Duodenal mucosa (tissue), 2 donors: ENCODE measurements around the gene ORM2.

Experiments
- H3K27ac ChIP-seq: one replicate; pipeline ENCODE4 v1.7.0; 2013; ENCODE audit warnings: low read depth, low read length
- H3K27me3 ChIP-seq, 2 donors: one replicate each; pipeline ENCODE4 v1.7.0; 2013; ENCODE audit warnings: low read length in 2 of 2, control low read depth in 1 of 2; ENCODE audit not compliant: insufficient read depth in 2 of 2, control insufficient read depth in 1 of 2
- H3K36me3 ChIP-seq, 2 donors: one replicate each; pipeline ENCODE4 v1.7.0; 2013; ENCODE audit warnings: low read length in 2 of 2, control low read depth in 1 of 2; ENCODE audit not compliant: insufficient read depth in 2 of 2, control insufficient read depth in 1 of 2
- H3K4me1 ChIP-seq, 2 donors: one replicate each; pipeline ENCODE4 v1.7.0; 2013; ENCODE audit warnings: low read length in 2 of 2, control low read depth in 1 of 2; ENCODE audit not compliant: insufficient read depth in 2 of 2, control insufficient read depth in 1 of 2
- H3K4me3 ChIP-seq, 2 donors: one replicate each; pipeline ENCODE4 v1.7.0; 2013; ENCODE audit warnings: low read length in 2 of 2, low read depth in 1 of 2
- H3K9ac ChIP-seq, 2 donors: one replicate each; pipeline ENCODE4 v1.7.0; 2013; ENCODE audit warnings: low read length in 2 of 2, low read depth in 1 of 2
- H3K9me3 ChIP-seq, 2 donors: one replicate each; pipeline ENCODE4 v1.7.0; 2013; ENCODE audit warnings: low read length in 2 of 2, control low read depth in 1 of 2; ENCODE audit not compliant: control insufficient read depth in 1 of 2

ORM2 gene

DNA sequence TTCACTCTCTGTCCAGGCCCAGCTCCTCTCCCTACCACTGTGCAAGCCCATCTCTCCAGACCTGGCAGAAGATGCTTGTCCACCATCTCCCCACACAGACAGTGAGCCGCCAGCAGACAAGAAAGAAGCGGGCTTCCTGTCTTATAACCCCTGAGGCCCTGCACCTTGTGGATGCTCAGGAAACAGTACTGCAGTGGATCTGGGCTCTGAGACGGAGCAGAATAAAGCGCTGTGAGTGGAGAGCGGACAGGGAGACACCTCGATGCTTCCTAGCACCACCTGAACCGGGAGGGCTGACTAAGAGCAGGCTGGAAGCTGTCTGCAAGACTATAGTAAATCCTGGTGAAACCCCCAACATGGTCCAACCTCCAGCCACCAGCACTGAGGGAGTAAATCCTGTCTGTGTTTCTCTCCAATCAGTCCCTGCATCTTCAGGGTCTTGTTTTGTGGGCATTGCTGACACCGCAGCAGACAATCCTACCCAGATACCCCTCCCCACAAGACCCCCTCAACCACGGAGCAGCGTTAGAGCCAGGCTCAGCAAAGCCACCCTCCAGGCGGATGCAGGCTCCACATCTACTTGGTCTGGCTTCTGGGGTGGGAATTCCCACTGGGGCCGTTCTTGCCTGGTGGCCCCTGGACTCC is 18.7 kb downstream of the ORM2 start:
- Histone ChIP-seq H3K4me3 (no peak overlapping the region), H3K9ac (no peak overlapping the region), H3K27ac (no peak overlapping the region), H3K36me3 (peaks cover 53 to 85% of the 10 kb centered on the region in 2 donors), H3K27me3 (no peaks in the 10 kb centered on the region), H3K4me1 (no peaks in the 10 kb centered on the region), H3K9me3 (no peaks in the 10 kb centered on the region)

DNA sequence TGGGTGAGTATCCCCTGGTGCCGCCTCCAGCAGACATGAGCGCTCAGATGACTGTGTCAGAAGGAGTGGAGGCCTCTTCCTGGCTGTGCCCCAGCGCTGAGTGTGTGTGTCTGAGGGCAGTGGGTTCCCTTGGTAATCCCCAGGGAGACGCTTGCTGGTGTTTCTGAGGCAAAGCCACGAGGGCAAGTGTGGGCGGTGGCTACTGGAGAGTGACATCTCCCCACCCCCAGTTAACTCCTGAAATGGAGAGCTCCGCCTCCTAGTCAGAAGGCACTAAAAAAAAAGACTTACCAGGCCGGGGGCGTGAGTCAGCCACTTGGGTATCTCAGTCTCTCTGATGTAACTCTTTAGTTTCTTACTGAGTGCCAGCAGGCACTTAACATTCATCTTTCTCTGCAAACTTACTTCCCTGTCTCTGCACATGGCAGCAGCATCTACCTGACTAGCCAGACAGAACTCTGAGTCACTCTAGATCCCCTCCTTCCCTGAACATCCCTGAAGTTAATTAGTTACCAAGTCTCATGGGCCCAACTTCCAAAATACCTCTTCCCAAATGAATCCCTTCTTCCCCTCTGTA is 19.3 kb downstream of the ORM2 start:
- no peak overlapping the region for H3K4me3 ChIP-seq
- no peak overlapping the region for H3K27ac ChIP-seq
- no peak overlapping the region for H3K9ac ChIP-seq
- H3K9me3 ChIP-seq = no peaks in the 10 kb centered on the region
- H3K27me3 ChIP-seq = no peaks in the 10 kb centered on the region
- H3K36me3 ChIP-seq = peaks cover 51 to 85% of the 10 kb centered on the region in 2 donors
- no peaks in the 10 kb centered on the region for H3K4me1 ChIP-seq

DNA sequence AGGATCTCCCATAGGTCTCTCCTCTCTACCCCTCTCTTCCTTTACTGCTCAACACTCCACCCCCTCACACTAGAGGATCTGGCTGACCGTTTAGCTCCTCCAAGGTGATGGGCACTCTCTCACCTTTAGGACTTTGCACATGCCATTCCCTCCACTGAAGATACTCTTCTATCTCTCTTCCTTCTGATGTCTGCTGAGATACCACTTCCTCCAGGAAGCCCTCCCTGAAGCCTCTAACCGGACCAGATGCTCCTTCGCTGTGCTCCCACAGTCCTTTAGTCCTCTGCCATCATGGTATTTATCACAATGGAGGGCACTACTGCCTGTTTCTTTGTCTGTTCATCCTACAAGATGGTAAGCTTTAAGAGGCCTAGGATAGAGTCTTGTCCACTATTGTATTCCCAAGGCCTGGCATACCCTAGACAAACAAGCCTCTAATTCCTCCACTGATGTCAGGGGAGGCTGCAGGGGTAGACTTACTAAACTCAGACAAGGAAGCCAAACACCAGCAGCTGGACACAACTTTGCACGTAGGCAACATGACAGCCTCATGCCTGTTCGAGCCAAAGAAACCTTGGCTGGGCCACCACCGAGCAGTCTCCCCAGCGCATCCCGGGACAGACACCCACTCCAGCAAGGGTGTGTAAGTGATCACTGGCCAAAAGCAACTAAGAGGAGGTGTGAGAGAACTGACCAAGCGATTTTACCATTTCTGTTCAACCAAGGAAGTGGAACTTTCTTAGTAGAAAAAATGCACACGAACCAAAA is 20.2 kb downstream of the ORM2 start:
- no peak overlapping the region for H3K9ac ChIP-seq
- H3K36me3 ChIP-seq = peaks cover 44 to 79% of the 10 kb centered on the region in 2 donors
- H3K9me3 ChIP-seq = no peaks in the 10 kb centered on the region
- H3K4me1 ChIP-seq = no peaks in the 10 kb centered on the region
- no peak overlapping the region for H3K4me3 ChIP-seq
- no peaks in the 10 kb centered on the region for H3K27me3 ChIP-seq
- no peak overlapping the region for H3K27ac ChIP-seq

DNA sequence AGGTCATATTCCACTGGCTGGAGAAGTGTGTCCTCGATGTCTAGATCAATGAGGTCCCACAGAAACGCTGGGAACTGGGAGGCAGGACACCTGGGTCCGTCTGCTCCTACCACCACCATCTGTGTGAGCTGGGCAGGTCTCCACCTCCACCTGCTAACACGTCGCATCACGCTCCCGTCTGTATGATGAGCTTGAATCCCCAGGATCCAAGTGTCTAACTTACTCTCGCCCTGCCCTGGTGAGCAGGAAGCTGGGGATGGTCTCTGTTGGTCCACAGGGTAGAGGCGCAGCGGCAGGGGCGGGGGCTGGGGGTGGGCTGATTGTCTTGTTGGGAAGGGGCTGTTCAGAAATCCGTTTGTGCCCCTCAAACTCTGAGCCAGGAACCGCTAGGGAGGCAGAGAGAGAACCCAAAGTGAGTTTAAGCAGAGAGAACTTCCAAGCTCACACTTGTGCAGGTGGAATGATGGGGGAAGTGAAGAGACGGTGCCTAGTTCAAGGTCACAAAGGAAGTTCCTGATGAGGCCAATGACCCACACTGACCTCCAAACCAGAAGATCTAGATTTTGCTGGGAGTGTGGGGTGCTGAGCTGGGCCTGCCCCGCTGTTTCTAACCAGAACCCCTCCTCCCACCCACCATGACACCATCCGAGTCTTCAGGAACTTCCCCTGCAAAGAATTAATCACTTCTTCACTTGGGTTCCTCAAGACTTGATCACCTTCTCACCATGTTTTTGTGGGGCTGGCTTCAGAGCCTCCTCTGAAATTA is 21.1 kb downstream of the ORM2 start:
- no peaks in the 10 kb centered on the region for H3K4me1 ChIP-seq
- peaks cover 42 to 80% of the 10 kb centered on the region in 2 donors for H3K36me3 ChIP-seq
- H3K4me3 ChIP-seq = no peak overlapping the region
- H3K27me3 ChIP-seq = no peaks in the 10 kb centered on the region
- H3K9ac ChIP-seq = no peak overlapping the region
- H3K9me3 ChIP-seq = no peaks in the 10 kb centered on the region
- no peak overlapping the region for H3K27ac ChIP-seq

DNA sequence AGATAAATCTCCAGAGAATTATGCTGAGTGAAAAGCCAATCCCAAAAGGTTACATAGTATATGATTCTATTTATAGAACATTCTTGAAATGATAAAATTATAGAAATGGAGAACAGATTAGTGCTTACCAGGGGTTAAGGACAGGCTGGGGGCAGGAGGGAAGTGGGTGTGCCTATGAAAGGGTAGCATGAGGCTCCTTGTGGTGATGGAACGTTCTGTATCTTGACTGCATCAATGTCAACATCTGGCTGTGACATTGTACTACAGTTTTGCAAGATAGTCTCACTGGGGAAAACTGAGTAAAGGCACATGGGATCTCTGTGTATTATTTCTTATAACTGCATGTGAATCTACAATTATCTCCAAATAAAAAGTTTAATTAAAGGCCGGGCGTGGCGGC is 22.3 kb downstream of the ORM2 start:
- Histone ChIP-seq H3K4me1 (no peaks in the 10 kb centered on the region), H3K4me3 (no peak overlapping the region), H3K9me3 (no peaks in the 10 kb centered on the region), H3K27me3 (no peaks in the 10 kb centered on the region), H3K36me3 (peaks cover 39 to 80% of the 10 kb centered on the region in 2 donors), H3K27ac (no peak overlapping the region), H3K9ac (no peak overlapping the region)

DNA sequence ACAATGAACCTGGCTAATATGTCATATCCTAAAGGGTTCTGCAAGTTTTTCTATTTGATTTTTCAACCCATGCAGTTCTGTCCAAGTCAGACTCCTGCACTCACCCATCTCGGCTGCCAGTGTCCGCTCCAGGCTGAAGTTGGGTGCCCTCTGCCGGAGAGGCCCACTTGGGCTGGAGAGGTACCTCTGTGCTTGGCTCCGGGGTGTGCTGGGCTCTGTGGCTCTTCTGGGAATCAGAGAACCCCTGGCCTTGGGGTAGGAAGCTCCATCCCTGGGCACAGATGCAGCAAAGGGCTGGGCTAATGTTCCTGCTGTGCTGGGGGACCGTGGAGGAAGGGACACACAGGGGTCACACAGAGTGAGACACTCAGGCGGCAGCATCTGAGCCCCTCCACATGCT is 26.2 kb downstream of the ORM2 start:
- no peak overlapping the region for H3K27ac ChIP-seq
- peaks cover 45 to 80% of the 10 kb centered on the region in 2 donors for H3K36me3 ChIP-seq
- no peaks in the 10 kb centered on the region for H3K4me1 ChIP-seq
- H3K9ac ChIP-seq = no peak overlapping the region
- H3K4me3 ChIP-seq = no peak overlapping the region
- no peaks in the 10 kb centered on the region for H3K27me3 ChIP-seq
- H3K9me3 ChIP-seq = no peaks in the 10 kb centered on the region

DNA sequence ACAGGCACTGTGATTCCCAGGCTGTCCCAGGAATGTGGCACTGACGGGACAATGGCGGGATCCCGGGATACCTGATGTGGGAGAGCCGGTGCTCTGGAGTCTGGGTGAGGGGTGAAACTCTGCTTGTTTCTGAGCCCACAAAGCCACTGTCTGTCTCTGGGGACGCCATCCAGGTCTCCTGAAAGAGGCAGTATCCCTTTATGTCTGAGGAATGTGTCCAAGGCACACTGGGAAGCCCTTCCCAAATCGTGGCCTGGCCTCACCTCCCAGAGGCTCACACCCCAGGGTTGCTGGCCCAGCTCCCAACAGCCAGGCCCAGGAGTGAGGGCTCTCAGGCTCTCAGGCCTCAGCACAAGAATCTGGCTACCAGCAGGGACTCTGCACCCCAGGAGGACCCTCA is 27.1 kb downstream of the ORM2 start:
- Histone ChIP-seq H3K27me3 (no peaks in the 10 kb centered on the region), H3K27ac (no peak overlapping the region), H3K9ac (no peak overlapping the region), H3K4me1 (no peaks in the 10 kb centered on the region), H3K9me3 (no peaks in the 10 kb centered on the region), H3K4me3 (no peak overlapping the region), H3K36me3 (peaks cover 52 to 81% of the 10 kb centered on the region in 2 donors)

DNA sequence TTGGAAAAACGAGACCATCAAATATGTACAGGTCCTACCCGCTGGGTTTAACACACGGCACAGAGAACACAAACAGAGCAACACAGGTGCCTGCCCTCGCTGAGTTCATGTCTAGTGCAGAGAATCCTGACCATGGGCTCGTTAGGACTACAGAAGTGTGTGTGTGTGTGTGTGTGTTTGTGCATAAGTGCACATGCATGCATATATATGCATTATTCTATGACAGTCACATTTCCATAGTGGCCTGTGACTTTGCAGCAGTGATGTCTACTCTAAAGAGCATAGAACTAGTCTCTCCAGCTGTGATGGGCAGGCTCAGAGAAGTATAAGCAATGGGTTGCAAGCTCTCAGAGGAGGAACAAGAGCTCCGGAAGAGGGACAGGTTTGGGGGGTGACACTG is 27.7 kb downstream of the ORM2 start:
- Histone ChIP-seq H3K27ac (no peak overlapping the region), H3K9ac (no peak overlapping the region), H3K4me3 (no peak overlapping the region), H3K27me3 (no peaks in the 10 kb centered on the region), H3K4me1 (no peaks in the 10 kb centered on the region), H3K36me3 (peaks cover 57 to 84% of the 10 kb centered on the region in 2 donors), H3K9me3 (no peaks in the 10 kb centered on the region)

DNA sequence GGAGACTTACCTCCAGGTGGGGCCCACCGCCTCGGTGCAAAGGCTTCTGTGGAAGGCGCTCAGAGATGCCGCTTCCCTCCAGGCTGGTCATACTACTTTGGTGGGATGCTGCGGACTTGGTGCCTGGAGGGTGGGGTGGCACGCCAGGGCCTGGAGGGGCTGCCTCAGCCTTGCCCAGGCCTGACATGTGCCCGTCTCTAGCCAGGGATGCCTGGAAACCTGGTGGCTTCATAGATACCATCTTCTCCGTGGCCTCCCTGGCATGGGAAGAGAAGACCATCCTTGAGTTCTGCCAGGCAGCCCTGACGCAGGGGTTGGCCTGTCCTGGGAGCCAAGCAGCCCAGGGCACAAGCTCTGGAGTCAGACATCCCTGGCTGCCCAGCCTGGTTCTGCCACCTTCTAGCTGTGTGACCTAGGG is 28.3 kb downstream of the ORM2 start:
- Histone ChIP-seq H3K4me1 (no peaks in the 10 kb centered on the region), H3K9ac (no peak overlapping the region), H3K27ac (no peak overlapping the region), H3K27me3 (no peaks in the 10 kb centered on the region), H3K4me3 (no peak overlapping the region), H3K9me3 (no peaks in the 10 kb centered on the region), H3K36me3 (peaks cover 62 to 84% of the 10 kb centered on the region in 2 donors)

DNA sequence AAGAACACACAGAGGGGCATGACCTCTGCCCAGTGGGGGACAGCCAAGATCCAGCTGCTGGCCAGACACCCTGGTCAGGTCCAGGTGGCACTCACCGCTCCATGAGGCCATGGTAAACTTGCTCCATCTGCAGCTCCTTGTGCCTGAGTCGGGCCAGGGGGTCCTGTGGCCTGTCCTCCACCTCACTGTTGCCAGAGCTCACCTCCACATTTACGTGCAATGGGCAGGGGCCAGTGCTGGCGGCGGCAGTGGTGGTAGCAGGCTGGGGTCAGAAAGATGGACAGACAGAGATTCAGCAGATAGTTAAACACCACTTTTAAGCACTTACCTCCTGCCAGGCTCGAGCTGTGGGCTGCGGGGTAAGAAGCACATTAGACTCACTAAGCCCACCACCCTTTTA is 30.1 kb downstream of the ORM2 start:
- no peaks in the 10 kb centered on the region for H3K27me3 ChIP-seq
- no peak overlapping the region for H3K4me3 ChIP-seq
- H3K4me1 ChIP-seq = peaks cover 0 to 8% of the 10 kb centered on the region in 2 donors
- no peak overlapping the region for H3K27ac ChIP-seq
- no peaks in the 10 kb centered on the region for H3K9me3 ChIP-seq
- H3K9ac ChIP-seq = no peak overlapping the region
- H3K36me3 ChIP-seq = peaks cover 70 to 91% of the 10 kb centered on the region in 2 donors
